GM21619 (cell line): ENCODE data around the gene SOWAHB.

Source experiments
- ATAC-seq: cut with Tn5 transposase; IDR thresholded peaks from one replicate; pipeline ENCODE4 v1.9.1; 2021; ENCODE audit not compliant: unreplicated experiment

Gene SOWAHB, protein sequence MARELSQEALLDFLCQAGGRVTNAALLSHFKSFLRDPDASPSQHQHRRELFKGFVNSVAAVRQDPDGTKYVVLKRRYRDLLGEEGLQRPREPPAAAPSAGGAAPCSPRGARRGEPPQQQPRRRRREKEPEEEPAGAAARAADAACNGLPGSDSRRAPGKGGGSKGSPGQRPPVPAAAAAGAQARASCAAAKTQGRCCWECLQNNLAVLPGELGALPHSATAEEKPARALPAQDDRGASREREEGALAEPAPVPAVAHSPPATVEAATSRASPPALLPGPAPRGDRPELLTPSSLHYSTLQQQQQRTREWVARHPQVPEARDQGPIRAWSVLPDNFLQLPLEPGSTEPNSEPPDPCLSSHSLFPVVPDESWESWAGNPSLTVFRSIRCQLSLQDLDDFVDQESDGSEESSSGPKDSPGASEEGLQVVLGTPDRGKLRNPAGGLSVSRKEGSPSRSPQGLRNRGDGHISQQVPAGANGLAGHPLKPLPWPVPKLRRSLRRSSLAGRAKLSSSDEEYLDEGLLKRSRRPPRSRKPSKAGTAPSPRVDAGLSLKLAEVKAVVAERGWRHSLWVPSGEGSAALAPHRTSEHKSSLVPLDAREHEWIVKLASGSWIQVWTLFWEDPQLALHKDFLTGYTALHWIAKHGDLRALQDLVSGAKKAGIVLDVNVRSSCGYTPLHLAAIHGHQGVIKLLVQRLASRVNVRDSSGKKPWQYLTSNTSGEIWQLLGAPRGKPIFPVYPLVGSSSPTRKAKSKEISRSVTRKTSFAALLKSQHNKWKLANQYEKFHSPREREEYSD

DNA sequence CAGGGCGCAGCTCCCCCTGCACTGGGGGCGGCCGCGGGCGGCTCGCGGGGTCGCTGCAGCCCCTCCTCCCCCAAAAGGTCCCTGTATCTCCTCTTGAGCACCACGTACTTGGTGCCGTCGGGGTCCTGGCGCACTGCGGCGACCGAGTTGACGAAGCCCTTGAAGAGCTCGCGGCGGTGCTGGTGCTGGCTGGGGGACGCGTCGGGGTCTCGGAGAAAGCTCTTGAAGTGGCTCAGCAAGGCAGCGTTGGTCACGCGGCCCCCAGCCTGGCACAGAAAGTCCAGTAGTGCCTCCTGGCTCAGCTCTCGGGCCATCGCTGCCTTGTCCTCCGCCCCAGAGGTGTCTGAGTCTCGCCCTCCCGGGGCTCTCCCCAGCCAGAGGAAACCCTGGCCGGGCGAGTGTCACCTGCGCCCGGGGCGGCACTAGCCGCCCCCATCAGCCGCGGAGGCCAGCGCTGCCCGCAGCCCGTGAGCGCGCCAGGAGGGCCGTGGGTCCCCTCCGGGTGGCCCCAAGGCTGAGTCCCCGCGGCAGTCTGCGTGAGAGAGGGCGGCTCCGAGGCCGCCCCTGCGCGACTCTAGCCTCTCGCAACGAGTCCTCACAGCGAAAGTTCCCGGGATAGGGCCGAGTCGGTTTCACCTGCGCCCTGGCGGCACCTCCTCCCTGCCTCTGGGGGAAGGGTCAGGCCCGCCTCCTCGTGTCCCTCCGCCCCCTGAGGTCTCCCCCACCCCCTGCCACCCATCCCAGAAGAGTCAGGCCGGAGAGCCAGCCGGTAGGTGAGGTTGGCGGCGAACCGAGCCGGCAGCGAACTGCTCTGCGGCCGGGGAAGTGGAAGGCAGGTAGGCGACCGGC, at the start of gene SOWAHB:
Gene SOWAHB, minus strand, starts transcription at position 609 of the 849 bp plus-strand sequence. Its CDS starts 295 bp downstream, at position 314.
- ATAC-seq, result no peak

DNA sequence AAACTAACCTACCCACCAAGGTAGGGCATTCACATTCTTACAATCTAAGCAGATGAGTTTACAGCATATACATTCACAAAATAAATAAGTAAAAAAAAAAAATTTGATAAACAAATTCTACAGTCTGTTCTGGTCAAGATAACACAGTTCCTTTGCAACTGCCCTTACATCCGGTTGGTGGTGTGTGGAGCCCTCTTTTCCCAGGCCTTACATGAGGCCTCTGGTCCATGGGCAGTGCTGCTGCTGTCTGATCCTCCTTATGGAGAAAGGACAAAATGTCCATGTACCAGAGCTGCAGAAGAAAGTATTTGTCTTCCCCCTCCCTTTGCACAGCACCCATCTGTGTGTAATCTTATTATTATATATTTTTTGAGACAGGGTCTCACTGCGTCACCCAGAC, 49.4 kb upstream of the SOWAHB start:
- no peak for ATAC-seq

DNA sequence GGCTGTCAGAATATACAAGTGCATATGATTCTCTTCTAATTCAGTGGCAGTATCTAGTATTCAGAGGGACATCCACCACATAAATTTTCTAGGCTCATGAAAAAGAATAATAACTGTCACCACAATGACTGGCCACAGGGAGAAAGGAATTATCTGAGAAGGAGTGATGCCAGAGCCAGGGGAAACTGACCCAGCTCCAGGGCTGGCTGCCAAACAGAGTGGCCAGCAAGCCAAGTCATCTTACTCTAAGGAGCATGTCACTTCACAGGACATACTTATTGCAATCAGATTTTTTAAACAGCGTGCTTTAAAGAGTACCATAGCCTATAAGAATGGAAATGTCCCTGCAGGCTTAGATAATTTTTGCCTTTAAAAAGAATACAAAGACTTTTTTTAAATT, 45.8 kb upstream of the SOWAHB start:
- no peak for ATAC-seq

DNA sequence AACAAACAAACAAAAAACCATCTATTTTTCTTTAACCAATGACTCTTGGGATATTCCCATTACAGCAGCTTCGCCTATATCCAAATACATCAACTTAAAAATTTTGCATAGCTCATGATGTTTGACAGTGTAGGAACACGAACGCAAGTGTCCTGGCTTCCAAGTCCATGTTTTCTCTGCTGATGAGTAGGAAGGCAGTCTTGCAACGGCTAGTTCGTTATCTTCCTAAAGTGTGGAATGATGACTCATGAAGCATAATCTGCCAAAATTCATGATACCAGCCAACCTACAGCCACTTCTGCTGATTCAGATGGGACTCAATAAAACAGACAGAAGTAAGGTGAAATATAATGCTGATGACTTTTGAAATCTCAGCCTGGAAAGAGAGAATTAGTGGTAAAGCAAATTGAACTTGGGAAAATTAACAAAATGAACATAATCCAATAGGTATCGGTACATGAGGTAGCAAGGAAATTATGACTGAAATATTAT, 45.2 kb upstream of the SOWAHB start:
- no peak for ATAC-seq

DNA sequence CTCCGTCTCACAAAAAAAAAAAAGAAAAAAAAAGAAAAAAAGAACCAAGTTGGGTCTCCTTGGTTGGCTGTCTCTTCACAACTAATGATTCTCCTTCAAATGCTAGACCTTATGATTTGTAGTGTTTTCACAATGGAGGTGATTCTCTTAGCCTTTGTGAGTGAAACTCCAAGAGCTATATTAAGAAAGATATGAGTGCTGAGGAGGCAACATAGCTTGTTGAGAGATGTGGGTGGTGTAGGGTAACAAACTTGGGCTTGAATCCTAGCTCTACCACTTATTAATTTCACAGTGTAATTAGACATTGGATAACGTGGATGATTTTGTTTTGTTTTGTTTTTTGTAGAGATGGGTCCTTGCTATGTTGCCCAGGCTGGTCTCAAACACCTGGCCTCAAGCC, 41.2 kb upstream of the SOWAHB start:
- ATAC-seq, result no peak

DNA sequence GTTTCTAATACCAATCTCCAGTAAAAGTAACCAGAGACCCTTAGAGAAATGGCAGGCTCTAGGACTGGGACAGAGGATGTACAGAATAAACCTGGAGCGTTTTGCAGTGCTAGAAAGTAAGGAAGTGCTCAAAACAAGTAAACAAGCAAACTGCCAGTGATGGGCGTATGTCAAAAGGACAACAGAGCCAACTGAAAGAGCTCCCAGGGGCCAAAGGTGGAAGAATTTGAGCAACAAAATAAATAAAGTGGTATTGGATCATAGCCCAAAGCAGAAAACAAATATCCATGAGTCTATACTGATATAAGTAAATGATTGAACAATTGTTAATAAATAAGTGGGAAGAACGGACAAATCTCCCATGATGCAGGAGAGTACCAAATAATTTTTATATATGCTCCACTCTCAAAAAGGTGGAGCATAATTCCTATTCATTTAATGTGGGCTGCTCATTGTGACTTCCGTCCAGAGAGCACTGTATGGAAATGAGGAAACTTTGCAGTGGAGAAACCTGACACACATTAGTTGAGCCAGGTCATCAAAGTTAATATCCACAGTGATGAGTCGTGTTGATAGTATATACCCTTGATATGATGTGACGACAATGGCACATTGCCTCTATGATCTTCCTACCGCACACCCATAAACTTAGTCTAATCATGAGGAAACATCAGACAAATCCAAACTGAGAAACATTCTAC, 33.8 kb upstream of the SOWAHB start:
- ATAC-seq, result no peak

DNA sequence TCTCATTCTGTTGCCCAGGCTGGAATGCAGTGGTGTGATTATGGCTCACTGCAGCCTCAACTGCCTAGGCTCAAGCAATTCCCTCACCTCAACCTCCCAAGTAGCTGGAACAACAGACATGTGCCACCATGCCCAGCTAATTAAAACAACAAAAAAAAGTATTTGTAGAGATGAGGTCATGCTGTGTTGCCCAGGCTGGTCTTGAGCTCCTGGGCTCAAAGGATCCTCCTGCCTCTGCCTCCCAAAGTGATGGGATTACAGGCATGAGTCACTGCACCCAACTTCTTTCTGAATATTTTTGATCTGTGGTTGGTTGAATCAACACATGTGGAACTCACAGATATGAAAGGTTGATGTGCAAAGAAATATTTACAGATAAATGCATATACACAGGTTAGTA, 33.1 kb upstream of the SOWAHB start:
- no peak for ATAC-seq

DNA sequence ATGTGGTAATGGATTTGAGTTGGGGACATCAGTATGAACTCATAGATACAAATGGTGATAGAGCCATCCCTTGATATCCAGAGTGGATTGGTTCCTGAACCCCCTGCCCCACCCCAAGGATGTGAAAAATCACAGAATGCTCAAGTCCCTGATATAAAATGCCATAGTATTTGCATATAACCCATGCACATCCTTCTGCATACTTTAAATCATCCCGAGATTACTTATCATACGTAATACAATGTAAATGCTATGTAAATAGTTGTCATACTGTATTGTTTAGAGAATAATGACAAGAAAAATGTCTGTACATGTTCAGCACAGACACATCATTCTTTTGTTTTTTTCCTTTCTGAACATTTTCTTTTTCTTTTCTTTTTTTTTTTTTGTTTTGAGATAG, 32.7 kb upstream of the SOWAHB start:
- no peak for ATAC-seq

DNA sequence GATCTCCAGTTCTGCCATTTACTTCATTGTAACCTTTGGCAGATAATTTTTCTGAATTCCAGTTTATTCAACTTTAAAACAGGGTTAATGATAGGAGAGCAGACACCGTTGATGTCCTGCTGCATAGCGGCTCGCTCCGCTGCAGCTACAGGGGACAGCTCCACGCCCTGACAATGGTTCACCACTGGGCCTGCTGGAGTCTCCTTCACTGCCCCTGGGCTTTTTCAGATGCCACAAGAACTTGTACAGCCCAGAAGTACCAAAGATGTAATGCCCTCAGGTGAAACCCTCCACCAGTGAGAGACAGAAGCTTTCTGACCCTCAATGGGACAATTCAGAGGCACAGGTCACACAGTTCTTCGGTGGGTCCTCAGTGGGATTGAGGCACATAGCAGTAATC, 28.9 kb upstream of the SOWAHB start:
- ATAC-seq, result no peak

DNA sequence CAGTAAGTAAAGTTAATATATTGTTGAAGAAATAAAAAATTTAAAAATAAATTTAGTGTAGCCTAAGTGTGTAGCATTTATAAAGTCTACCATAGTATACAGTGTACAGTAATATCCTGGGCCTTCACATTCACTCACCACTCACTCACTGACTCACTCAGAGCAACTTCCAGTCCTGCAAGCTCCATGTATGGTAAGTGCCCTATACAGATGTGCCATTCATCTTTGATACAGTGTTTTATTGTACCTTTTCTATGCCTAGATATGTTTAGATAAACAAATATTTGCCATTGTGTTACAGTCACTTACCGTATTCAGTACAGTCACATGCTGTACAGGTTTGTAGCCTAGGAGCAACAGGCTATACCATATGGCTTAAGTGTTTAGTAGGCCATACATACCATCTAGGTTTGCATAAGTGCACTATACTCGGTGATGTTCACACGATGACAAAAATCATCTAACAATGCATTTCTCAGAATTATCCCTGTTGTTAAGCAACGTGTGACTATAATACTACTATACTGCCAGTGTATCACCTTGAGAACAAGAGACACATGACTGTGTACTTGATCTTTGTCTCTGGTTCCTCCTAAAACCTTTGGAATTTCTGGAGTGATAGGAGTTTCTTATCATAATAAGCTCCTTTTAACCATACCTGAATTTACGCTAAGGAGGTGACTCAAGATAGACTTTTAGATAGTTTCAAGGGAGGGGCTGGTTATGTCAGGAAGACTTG, 25.8 kb upstream of the SOWAHB start:
- ATAC-seq, result no peak

DNA sequence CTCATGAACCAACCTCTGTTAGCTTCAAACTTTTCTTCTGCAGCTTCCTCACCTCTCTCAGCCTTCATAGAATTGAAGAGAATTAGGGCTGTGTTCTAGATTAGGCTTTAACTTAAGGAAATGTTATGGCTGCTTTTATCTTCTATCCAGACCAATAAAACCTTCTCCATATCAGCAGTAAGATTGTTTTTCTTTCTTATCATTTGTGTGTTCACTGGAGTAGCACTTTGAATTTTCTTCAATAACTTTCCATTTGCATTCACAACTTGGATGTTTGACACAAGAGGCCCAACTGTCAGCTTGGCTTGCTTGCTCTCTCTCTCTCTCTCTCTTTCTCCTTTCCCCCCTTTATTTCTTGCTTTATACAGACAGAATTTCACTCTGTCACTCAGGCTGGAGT, 22.8 kb upstream of the SOWAHB start:
- no peak for ATAC-seq

DNA sequence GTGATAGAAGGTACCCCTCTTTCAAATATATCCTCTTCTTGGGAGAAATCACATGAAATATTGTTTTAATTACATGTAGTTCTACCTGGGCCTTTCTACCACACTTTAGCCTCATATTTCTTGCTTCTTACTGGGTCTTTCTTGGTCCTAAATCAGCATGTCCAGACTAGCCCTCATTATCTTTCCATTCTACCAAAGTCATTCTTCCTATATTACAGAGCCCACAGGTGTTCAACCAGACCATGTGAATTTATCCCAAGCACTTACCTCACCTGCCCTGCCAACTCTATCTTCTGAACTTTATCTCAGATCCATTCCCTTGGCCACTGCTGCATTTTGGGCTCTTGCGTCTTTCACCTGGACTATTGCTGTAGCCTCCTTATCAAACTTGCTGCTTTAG, 11.8 kb upstream of the SOWAHB start:
- no peak for ATAC-seq

DNA sequence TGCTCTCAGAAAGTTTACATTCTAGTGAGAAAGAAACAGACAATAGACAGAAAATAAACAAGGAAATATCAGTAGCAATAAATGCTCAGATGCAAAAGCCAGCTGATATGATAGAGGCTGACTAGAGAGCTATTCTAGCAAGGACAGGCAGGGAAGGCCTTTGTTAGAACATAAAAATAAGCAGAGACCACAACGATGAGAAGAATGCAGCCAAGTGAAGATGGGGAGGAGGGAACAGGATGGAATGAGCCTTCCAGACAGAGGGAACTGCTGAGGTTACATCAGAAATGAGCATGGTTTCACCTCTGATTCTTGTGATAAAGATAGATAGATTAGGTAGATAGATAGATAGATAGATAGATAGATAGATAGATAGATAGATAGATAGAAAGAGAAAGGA, 7.6 kb upstream of the SOWAHB start:
- no peak for ATAC-seq

DNA sequence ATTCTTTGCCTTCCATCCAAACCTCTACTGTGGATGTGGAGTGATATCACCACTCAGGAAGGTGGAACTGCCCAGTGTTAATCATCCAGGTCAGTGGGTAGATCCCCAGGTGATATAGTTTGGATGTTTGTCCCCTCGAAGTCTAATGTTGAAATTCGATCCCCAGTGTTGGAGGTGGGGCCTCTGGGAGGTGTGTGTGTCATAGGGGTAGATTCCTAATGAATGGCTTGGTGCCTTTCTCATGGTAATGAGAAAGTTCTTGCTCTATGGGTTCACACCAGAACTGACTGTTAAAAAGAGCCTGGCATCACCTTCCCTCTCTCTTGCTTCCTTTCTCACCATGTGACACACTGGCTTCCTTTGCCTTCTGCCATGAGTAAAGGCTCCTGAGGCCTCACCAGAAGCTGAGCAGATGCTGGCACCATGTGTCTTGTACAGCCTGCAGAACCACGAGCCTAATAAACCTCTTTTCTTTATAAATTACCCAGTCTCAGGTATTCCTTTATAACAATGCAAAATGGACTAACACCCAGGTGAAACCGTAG, 6.8 kb upstream of the SOWAHB start:
- ATAC-seq, result no peak

DNA sequence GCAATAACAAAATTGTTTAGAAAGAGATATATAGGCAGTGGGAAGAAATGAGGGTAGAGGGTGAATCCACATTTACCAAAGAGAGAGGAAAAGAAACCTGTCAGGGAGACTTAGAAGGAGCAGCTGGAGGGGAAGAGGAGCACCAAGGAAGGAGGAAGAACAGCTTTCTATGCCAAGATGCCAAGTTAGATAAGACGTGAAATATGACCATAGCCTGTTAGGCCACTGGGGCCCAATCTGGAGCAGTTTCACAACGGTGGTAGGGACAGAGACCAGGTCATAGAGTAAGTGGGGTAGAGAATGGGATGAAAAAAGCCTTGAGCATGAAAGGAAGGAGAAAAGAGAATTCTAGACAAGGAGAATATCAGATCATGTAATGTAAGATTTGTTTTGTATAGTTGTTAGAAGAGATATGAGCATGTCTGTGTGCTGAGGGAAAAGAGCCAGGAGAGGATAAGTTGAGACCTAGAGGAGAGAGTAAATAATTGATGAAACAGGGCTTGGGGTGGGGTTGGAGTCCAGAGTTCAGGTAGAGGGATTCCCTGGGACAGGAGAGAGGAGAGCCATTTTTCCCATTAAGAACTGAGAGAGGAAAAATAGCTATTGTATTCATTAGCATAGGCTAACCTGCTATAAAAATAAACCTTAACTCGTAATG, 4.4 kb upstream of the SOWAHB start:
- no peak for ATAC-seq

DNA sequence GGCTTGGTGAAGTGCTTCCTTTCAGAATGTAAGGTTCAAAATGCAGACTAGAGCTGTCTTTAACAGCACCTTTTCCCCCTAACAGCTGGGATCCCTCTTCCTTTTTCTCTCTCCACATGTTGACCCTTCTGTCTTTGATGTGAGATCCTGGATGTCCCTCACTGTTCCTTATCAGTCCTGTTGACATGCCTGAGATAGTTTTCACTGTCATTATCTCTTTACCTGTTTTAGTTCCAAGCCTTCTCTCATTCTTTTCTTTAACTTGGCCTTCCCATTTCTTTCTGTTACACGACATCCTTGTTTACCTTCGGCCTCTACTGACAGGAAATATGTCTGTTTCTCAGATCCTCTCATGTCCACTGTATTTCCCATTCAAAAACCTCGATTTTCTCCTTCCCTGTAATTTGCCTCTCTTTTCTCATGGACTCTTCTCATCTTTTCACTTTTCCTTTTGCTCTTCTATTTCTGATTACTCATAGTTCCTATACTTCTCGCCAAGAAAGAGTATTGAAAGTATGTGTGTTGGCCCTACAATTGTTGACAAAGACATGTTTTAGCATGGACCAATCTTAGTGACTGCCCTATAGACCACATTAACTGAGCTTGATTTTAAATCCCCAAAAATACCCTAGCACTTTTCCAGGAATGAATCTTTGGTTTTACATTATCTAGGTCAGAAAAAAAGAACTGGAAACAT, 1.2 kb upstream of the SOWAHB start:
- ATAC-seq, result no peak

DNA sequence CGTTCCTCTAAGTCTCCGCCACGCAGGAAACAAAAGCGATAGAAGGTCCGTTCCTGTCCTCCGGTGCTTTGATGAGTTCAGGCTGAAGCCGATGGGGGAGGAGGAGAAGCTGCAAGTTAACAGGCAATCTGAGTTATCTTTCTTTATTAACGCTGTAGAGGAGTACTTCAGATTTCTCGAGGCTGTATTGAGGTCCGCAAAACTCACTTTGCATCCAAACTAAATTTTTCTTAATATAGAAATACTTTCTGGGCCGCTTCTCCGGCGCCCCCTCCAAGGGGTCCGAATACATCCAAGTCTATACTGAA, 395 bp upstream of the SOWAHB start:
- ATAC-seq, result no peak

DNA sequence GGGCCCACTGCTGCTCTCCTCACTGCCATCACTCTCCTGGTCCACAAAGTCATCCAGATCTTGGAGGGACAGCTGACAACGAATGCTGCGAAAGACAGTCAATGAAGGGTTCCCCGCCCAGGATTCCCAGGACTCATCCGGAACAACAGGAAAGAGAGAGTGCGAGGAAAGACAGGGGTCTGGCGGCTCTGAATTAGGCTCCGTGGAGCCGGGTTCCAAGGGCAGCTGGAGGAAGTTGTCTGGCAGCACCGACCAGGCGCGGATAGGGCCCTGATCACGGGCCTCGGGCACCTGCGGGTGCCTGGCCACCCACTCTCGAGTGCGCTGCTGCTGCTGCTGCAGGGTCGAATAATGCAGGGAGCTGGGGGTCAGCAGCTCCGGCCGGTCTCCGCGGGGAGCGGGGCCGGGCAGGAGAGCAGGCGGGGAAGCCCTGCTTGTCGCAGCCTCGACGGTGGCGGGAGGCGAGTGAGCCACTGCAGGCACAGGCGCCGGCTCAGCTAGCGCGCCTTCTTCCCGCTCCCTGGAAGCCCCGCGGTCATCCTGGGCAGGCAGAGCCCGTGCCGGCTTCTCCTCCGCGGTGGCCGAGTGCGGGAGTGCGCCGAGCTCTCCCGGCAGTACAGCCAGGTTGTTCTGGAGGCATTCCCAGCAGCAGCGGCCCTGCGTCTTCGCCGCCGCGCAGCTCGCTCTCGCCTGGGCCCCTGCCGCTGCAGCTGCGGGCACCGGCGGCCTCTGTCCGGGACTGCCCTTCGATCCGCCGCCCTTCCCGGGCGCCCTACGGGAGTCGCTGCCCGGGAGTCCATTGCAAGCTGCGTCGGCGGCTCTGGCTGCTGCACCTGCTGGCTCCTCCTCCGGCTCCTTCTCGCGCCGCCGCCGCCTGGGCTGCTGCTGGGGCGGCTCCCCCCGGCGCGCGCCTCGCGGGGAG, 1.1 kb downstream of the SOWAHB start:
- ATAC-seq, result no peak
